Measurements from ENCODE around the gene ELOB.

DNA sequence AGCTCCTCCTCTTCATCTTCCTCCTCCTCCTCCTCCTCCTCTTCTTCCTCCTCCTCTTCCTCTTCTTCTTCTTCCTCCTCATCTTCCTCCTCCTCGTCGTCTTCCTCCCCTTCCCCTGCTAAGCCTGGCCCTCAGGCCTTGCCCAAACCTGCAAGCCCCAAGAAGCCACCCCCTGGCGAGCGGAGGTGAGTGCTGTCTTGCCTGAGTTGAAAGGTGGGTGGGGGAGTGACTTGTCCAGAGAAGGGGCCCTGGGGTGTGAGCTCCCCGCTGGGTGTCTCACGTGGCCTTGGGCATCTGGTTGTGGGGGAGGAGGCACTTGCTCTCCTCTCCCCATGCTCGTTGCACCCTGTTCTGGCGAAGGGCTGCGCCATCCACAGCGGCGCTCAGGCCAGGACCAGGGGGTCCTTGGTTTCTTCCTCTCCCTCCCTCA is 8.0 kb downstream of the ELOB start:
- TF ChIP-seq, protein P1, sequence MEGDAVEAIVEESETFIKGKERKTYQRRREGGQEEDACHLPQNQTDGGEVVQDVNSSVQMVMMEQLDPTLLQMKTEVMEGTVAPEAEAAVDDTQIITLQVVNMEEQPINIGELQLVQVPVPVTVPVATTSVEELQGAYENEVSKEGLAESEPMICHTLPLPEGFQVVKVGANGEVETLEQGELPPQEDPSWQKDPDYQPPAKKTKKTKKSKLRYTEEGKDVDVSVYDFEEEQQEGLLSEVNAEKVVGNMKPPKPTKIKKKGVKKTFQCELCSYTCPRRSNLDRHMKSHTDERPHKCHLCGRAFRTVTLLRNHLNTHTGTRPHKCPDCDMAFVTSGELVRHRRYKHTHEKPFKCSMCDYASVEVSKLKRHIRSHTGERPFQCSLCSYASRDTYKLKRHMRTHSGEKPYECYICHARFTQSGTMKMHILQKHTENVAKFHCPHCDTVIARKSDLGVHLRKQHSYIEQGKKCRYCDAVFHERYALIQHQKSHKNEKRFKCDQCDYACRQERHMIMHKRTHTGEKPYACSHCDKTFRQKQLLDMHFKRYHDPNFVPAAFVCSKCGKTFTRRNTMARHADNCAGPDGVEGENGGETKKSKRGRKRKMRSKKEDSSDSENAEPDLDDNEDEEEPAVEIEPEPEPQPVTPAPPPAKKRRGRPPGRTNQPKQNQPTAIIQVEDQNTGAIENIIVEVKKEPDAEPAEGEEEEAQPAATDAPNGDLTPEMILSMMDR (tag by site-specific recombination; IDR thresholded peaks at IDR 0.05), result no peak
- TF ChIP-seq ZBTB20 (tag by site-specific recombination; IDR thresholded peaks at IDR 0.05), result no peak
- TF ChIP-seq ZNF777 (tag by site-specific recombination; IDR thresholded peaks at IDR 0.05; ENCODE audit: borderline replicate concordance), result no peak
- TF ChIP-seq, protein P2, sequence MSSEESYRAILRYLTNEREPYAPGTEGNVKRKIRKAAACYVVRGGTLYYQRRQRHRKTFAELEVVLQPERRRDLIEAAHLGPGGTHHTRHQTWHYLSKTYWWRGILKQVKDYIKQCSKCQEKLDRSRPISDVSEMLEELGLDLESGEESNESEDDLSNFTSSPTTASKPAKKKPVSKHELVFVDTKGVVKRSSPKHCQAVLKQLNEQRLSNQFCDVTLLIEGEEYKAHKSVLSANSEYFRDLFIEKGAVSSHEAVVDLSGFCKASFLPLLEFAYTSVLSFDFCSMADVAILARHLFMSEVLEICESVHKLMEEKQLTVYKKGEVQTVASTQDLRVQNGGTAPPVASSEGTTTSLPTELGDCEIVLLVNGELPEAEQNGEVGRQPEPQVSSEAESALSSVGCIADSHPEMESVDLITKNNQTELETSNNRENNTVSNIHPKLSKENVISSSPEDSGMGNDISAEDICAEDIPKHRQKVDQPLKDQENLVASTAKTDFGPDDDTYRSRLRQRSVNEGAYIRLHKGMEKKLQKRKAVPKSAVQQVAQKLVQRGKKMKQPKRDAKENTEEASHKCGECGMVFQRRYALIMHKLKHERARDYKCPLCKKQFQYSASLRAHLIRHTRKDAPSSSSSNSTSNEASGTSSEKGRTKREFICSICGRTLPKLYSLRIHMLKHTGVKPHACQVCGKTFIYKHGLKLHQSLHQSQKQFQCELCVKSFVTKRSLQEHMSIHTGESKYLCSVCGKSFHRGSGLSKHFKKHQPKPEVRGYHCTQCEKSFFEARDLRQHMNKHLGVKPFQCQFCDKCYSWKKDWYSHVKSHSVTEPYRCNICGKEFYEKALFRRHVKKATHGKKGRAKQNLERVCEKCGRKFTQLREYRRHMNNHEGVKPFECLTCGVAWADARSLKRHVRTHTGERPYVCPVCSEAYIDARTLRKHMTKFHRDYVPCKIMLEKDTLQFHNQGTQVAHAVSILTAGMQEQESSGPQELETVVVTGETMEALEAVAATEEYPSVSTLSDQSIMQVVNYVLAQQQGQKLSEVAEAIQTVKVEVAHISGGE (tag by site-specific recombination; conservative IDR thresholded peaks at IDR 0.05; ENCODE audit: low read depth), result no peak
- TF ChIP-seq ZNF274 (IDR thresholded peaks at IDR 0.05; ENCODE audit: low read length), result no peak
- no peak for TF ChIP-seq ZNF274 (tag by site-specific recombination; IDR thresholded peaks at IDR 0.05; ENCODE audit: borderline replicate concordance)
- no peak for TF ChIP-seq ZNF548 (tag by site-specific recombination; IDR thresholded peaks at IDR 0.05)
- no peak for TF ChIP-seq ZNF24 (tag by site-specific recombination; IDR thresholded peaks at IDR 0.05)
- TF ChIP-seq, protein P3, sequence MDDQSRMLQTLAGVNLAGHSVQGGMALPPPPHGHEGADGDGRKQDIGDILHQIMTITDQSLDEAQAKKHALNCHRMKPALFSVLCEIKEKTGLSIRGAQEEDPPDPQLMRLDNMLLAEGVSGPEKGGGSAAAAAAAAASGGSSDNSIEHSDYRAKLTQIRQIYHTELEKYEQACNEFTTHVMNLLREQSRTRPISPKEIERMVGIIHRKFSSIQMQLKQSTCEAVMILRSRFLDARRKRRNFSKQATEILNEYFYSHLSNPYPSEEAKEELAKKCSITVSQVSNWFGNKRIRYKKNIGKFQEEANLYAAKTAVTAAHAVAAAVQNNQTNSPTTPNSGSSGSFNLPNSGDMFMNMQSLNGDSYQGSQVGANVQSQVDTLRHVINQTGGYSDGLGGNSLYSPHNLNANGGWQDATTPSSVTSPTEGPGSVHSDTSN (CRISPR knock-in tag; IDR thresholded peaks at IDR 0.05), result no peak
- TF ChIP-seq GLI4 (tag by site-specific recombination; IDR thresholded peaks at IDR 0.05), result no peak
- TF ChIP-seq, protein P4, sequence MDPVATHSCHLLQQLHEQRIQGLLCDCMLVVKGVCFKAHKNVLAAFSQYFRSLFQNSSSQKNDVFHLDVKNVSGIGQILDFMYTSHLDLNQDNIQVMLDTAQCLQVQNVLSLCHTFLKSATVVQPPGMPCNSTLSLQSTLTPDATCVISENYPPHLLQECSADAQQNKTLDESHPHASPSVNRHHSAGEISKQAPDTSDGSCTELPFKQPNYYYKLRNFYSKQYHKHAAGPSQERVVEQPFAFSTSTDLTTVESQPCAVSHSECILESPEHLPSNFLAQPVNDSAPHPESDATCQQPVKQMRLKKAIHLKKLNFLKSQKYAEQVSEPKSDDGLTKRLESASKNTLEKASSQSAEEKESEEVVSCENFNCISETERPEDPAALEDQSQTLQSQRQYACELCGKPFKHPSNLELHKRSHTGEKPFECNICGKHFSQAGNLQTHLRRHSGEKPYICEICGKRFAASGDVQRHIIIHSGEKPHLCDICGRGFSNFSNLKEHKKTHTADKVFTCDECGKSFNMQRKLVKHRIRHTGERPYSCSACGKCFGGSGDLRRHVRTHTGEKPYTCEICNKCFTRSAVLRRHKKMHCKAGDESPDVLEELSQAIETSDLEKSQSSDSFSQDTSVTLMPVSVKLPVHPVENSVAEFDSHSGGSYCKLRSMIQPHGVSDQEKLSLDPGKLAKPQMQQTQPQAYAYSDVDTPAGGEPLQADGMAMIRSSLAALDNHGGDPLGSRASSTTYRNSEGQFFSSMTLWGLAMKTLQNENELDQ (tag by site-specific recombination; IDR thresholded peaks at IDR 0.05; ENCODE audit: low read depth), result no peak
- TF ChIP-seq SALL2 (tag by site-specific recombination; IDR thresholded peaks at IDR 0.05; ENCODE audit: borderline replicate concordance), result no peak
- no peak for TF ChIP-seq ZNF138 (tag by site-specific recombination; IDR thresholded peaks at IDR 0.05; ENCODE audit: borderline replicate concordance)
